Endothelial cell of umbilical vein (primary cell): Measurements from ENCODE around the gene TOE1. TPM values are rescaled to one million over a fixed set of nuclear protein-coding genes. Genes with fewer than 3 reads are reported as not detected.

Experiments used
- BruUV-seq: library from RNA; stranded (reverse); fragments of 400-500 nt; replicated peaks from 2 replicates; lab custom pipeline; 2021; lab: Mats Ljungman, UMichigan
- CTCF ChIA-PET: fragments of 300-600, 350-600 bp; sonication (Branson Sonifier 250); formaldehyde crosslinking; loops from one replicate; lab custom pipeline; 2021; ENCODE audit warnings: antibody characterized with exemption, inconsistent platforms; lab: Charles Lee
- POLR2A ChIA-PET: fragments of 300-600, 350-600 bp; sonication (Branson Sonifier 250); formaldehyde crosslinking; loops from one replicate; lab custom pipeline; 2021; ENCODE audit warnings: antibody characterized with exemption, inconsistent platforms; lab: Charles Lee
- DNase-seq: peaks from one replicate; pipeline ENCODE4 v3.0.0-alpha.2; 2011; ENCODE audit warnings: low read depth, low spot score
- FAIRE-seq: peaks from 2 replicates; lab custom pipeline; 2011; peaks lifted over from hg19 to GRCh38; lab: Jason Lieb, UNC
- H2AFZ ChIP-seq: 2 replicates; pipeline ENCODE4 v1.6.0; 2012; ENCODE audit warnings: low read depth, low read length, control low read depth, inconsistent platforms
- H3K27ac ChIP-seq: 2 replicates; pipeline ENCODE4 v1.5.1; 2011; ENCODE audit warnings: low read depth, mild to moderate bottlenecking, control low read depth, low read length, moderate library complexity; ENCODE audit not compliant: insufficient read depth
- H3K27me3 ChIP-seq, 2 experiments: 2 replicates each; pipeline versions ENCODE4 v1.6.0 to v1.6.1; 2011; ENCODE audit warnings: low read length in 2 of 2, mixed read lengths in 1 of 2; ENCODE audit not compliant: control insufficient read depth in 2 of 2, insufficient read depth in 2 of 2
- H3K36me3 ChIP-seq, 2 experiments: 2 replicates in 1 of 2; 3 replicates in 1 of 2; pipeline ENCODE4 v1.5.1; 2011; ENCODE audit warnings: low read length in 2 of 2, mild to moderate bottlenecking in 1 of 2, moderate library complexity in 1 of 2; ENCODE audit not compliant: control insufficient read depth in 2 of 2, insufficient read depth in 2 of 2; ENCODE audit errors: extremely low read depth in 1 of 2
- H3K4me1 ChIP-seq: 3 replicates; pipeline ENCODE4 v1.5.1; 2011; ENCODE audit warnings: mild to moderate bottlenecking, low read length; ENCODE audit not compliant: control insufficient read depth, insufficient read depth; ENCODE audit errors: extremely low read depth
- H3K4me2 ChIP-seq: 2 replicates; pipeline ENCODE4 v1.6.1; 2011; ENCODE audit warnings: low read length, control low read depth, mixed read lengths; ENCODE audit not compliant: insufficient read depth
- H3K4me3 ChIP-seq, 3 experiments: fragments of 200-600 bp in 1 of 3; sonication (generic), shearing (Covaris generic) in 1 of 3; replicated peaks in 1 of 3; 2 replicates each; pipeline ENCODE4 v1.5.1; 2011 to 2016; ENCODE audit warnings: control low read depth in 3 of 3, low read length in 3 of 3, mild to moderate bottlenecking in 2 of 3, inconsistent platforms in 1 of 3, low read depth in 1 of 3, moderate library complexity in 1 of 3; ENCODE audit not compliant: insufficient read depth in 1 of 3
- H3K79me2 ChIP-seq: 2 replicates; pipeline ENCODE4 v1.6.0; 2012; ENCODE audit warnings: low read length, inconsistent platforms; ENCODE audit not compliant: control insufficient read depth, insufficient read depth
- H3K9ac ChIP-seq: replicated peaks from 2 replicates; pipeline ENCODE3; 2011; ENCODE audit warnings: low read length, control low read depth; ENCODE audit not compliant: insufficient read depth; ENCODE audit errors: extremely low read depth
- H3K9me1 ChIP-seq: replicated peaks from 3 replicates; pipeline ENCODE4 v1.6.0; 2011; ENCODE audit warnings: mild to moderate bottlenecking, low read length; ENCODE audit not compliant: control insufficient read depth, insufficient read depth; ENCODE audit errors: extremely low read depth
- H3K9me3 ChIP-seq: replicated peaks from 2 replicates; pipeline ENCODE4 v1.5.1; 2012; ENCODE audit warnings: low read length, inconsistent platforms; ENCODE audit not compliant: control insufficient read depth, insufficient read depth
- H4K20me1 ChIP-seq: replicated peaks from 2 replicates; pipeline ENCODE3; 2011; ENCODE audit warnings: mild to moderate bottlenecking, low read length; ENCODE audit not compliant: control insufficient read depth, insufficient read depth; ENCODE audit errors: extremely low read depth
- CTCF ChIP-seq, 2 donors: IDR thresholded peaks; 1 replicate in 1 of 2; 2 replicates in 1 of 2; pipeline ENCODE4 v1.5.1; 2011; ENCODE audit warnings: low read length in 2 of 2, mild to moderate bottlenecking in 2 of 2, moderate library complexity in 2 of 2, control low read depth in 1 of 2, inconsistent platforms in 1 of 2, low read depth in 1 of 2; ENCODE audit not compliant: insufficient read depth in 1 of 2; ENCODE audit errors: extremely low read depth in 1 of 2
- EZH2 ChIP-seq: IDR thresholded peaks from 2 replicates; pipeline ENCODE4 v1.6.1; 2012; ENCODE audit warnings: borderline replicate concordance, low read depth, mild to moderate bottlenecking, moderate library complexity, low read length, inconsistent platforms; ENCODE audit not compliant: severe bottlenecking
- FOS ChIP-seq: IDR thresholded peaks from 2 replicates; pipeline ENCODE4 v1.6.1; 2011; ENCODE audit warnings: mild to moderate bottlenecking, low read length, moderate library complexity, borderline replicate concordance; ENCODE audit not compliant: insufficient read depth
- GATA2 ChIP-seq: IDR thresholded peaks from 2 replicates; pipeline ENCODE4 v1.7.0; 2011; ENCODE audit warnings: low read depth, mild to moderate bottlenecking, moderate library complexity, mixed read lengths, low read length; ENCODE audit not compliant: insufficient read length, insufficient read depth
- JUN ChIP-seq: IDR thresholded peaks from 2 replicates; pipeline ENCODE4 v1.6.1; 2011; ENCODE audit warnings: borderline replicate concordance, low read depth; ENCODE audit not compliant: insufficient read length, insufficient read depth
- MAX ChIP-seq: IDR thresholded peaks from 2 replicates; pipeline ENCODE4 v1.6.1; 2011; ENCODE audit not compliant: insufficient read depth, insufficient read length
- MYC ChIP-seq: IDR thresholded peaks from one replicate; pipeline ENCODE4 v1.6.1; 2011; ENCODE audit warnings: mild to moderate bottlenecking, low read depth, low read length
- POLR2A ChIP-seq: IDR thresholded peaks from 2 replicates; pipeline ENCODE4 v1.6.1; 2012; ENCODE audit warnings: low read depth, mild to moderate bottlenecking, control low read depth, low read length
- POLR2AphosphoS5 ChIP-seq: IDR thresholded peaks from 2 replicates; pipeline ENCODE4 v1.6.1; 2012; ENCODE audit warnings: low read depth, mild to moderate bottlenecking, control low read depth, low read length, moderate library complexity; ENCODE audit not compliant: insufficient read depth
- dilution Hi-C: fragments of 300-500 bp; cut with MboI; formaldehyde crosslinking; loops from one replicate; pipeline ENCODE4 v1.15.0; 2019; ENCODE audit warnings: low sequenced_read_pairs; ENCODE audit not compliant: extremely low pct_ligation_motif_present
- intact Hi-C: fragments of 100-400 bp; cut with micrococcal nuclease; formaldehyde crosslinking; loops from one replicate; pipeline ENCODE4 v1.10.0; 2022
- polyA plus RNA-seq, 4 experiments: library from polyadenylated mRNA; depleted of rRNA in 3 of 4; stranded (reverse) in 3 of 4; unstranded in 1 of 4; fragments of >200 nt; gene quantifications; 2 replicates each; pipeline versions ENCODE4 v1.2.1 to v1.2.3, GENCODE V29; 2011 to 2012; ENCODE audit warnings: missing spikeins in 1 of 4
- total RNA-seq: library from RNA; stranded (reverse); gene quantifications from 2 replicates; pipeline ENCODE4 v1.2.3, GENCODE V29; 2021

The TOE1 gene
- total and polyA plus RNA-seq, 2 donors (not counting 3 experiments of a cell fraction or from before 2014, with no cell fraction given) = 16.3 to 24.9 TPM

- dilution Hi-C loops = no loop called here
- no peaks in the 10 kb centered on the region for H4K20me1 ChIP-seq
- H3K9me3 ChIP-seq = no peaks in the 10 kb centered on the region
- no TSS peak for BruUV-seq
- no peak overlapping the region for H3K4me2 ChIP-seq
- H3K4me1 ChIP-seq = no peaks in the 10 kb centered on the region
- intact Hi-C loops = no loop called here
- no peak overlapping the region for H3K9ac ChIP-seq
- ChIA-PET POLR2A (interaction anchor here (1.2 kb wide), 1 partner anchor 10 kb away, joined by 5 read pairs; the partner anchor contains the start of genes MUTYH and TOE1), CTCF (interaction anchor here (1.1 to 2.7 kb wide), 6 partner anchors 9 to 144 kb away, joined by 3 to 10 read pairs (median 5); partner anchors contain the start of genes HPDL, MUTYH and TOE1)
- H2AFZ ChIP-seq = no peak overlapping the region
- no peak for DNase-seq
- TF ChIP-seq POLR2AphosphoS5 = no peak
- H3K36me3 ChIP-seq = no peaks in the 10 kb centered on the region
- FAIRE-seq = no peak
- H3K79me2 ChIP-seq = no peaks in the 10 kb centered on the region
- no peaks in the 10 kb centered on the region for H3K27me3 ChIP-seq
- H3K4me3 ChIP-seq = no peak overlapping the region
- no peaks in the 10 kb centered on the region for H3K9me1 ChIP-seq
- H3K27ac ChIP-seq = no peak overlapping the region
These were observed 9.2 kb downstream of the TOE1 start for GRCh38 chr1:45348966-45349677.

GRCh38 chr1:45351508-45351907 lies 11.5 kb downstream of the TOE1 start:
- peaks cover 7% of the 10 kb centered on the region for H3K4me1 ChIP-seq
- H2AFZ ChIP-seq = no peak overlapping the region
- CTCF ChIA-PET = interaction anchor here (1.2 to 1.4 kb wide), 2 partner anchors 9 to 46 kb away, joined by 3 to 5 read pairs; no protein-coding TSS in a partner anchor
- POLR2A ChIA-PET = no interaction called here
- no peak overlapping the region for H3K27ac ChIP-seq
- no peaks in the 10 kb centered on the region for H3K79me2 ChIP-seq
- no peak for DNase-seq
- no peaks in the 10 kb centered on the region for H3K27me3 ChIP-seq
- no peaks in the 10 kb centered on the region for H3K9me1 ChIP-seq
- H4K20me1 ChIP-seq = no peaks in the 10 kb centered on the region
- H3K4me3 ChIP-seq = no peak overlapping the region
- no peaks in the 10 kb centered on the region for H3K9me3 ChIP-seq
- no peak overlapping the region for H3K9ac ChIP-seq
- intact Hi-C loops (no loop called here), dilution Hi-C loops (loop anchor here (25.0 kb wide), 1 partner anchor 136 kb away; the partner anchor contains the start of gene TESK2)
- BruUV-seq = no TSS peak
- no peaks in the 10 kb centered on the region for H3K36me3 ChIP-seq
- no peak for FAIRE-seq
- no peak overlapping the region for H3K4me2 ChIP-seq
- no peak for TF ChIP-seq POLR2AphosphoS5
- no peak for TF ChIP-seq EZH2
- no peak for TF ChIP-seq MYC
- no peak for TF ChIP-seq CTCF (IDR thresholded peaks at IDR 0.05; ENCODE audit: extremely low read depth in 1 of 2, insufficient read depth in 1 of 2, low read depth in 1 of 2, low read length in 2 of 2)
- no peak for TF ChIP-seq JUN
- no peak for TF ChIP-seq FOS
- no peak for TF ChIP-seq GATA2
- no peak for TF ChIP-seq POLR2A
- no peak for TF ChIP-seq MAX
